Common myeloid progenitor, CD34-positive (primary cell): ENCODE data around the gene ADPRM.

ENCODE experiments used
- CTCF ChIA-PET: fragments of 350-600 bp; sonication (Branson Sonifier 250); formaldehyde crosslinking; loops from one replicate; lab custom pipeline; 2021; ENCODE audit warnings: antibody characterized with exemption; lab: Charles Lee
- POLR2A ChIA-PET: fragments of 350-600 bp; sonication (Branson Sonifier 250); formaldehyde crosslinking; loops from one replicate; lab custom pipeline; 2021; ENCODE audit warnings: antibody characterized with exemption; lab: Charles Lee
- DNase-seq, 3 donors: peaks; one replicate each; pipeline versions ENCODE4 v3.0.0 to v3.0.0-alpha.2; 2013
- H3K27ac ChIP-seq, 2 experiments: 1 replicate in 1 of 2; 2 replicates in 1 of 2; pipeline ENCODE4 v1.7.0; 2013; ENCODE audit warnings: inconsistent platforms in 2 of 2, low read length in 2 of 2, mild to moderate bottlenecking in 2 of 2, low read depth in 1 of 2, moderate library complexity in 1 of 2; ENCODE audit not compliant: severe bottlenecking in 2 of 2, insufficient read depth in 1 of 2, poor library complexity in 1 of 2
- H3K27me3 ChIP-seq, 5 experiments: replicated peaks in 2 of 5; 1 replicate in 3 of 5; 2 replicates in 2 of 5; pipeline versions ENCODE4 v1.6.1 to v1.7.0; 2013; ENCODE audit warnings: low read length in 4 of 5, mild to moderate bottlenecking in 2 of 5, moderate library complexity in 2 of 5, inconsistent platforms in 1 of 5; ENCODE audit not compliant: insufficient read depth in 5 of 5, control insufficient read depth in 4 of 5
- H3K36me3 ChIP-seq, 4 experiments: 1 replicate in 2 of 4; 2 replicates in 2 of 4; pipeline versions ENCODE4 v1.6.1 to v1.7.0; 2013; ENCODE audit warnings: low read length in 3 of 4, control low read depth in 1 of 4, mild to moderate bottlenecking in 1 of 4; ENCODE audit not compliant: control insufficient read depth in 4 of 4, insufficient read depth in 4 of 4
- H3K4me1 ChIP-seq, 4 experiments: 1 replicate in 3 of 4; 2 replicates in 1 of 4; pipeline versions ENCODE4 v1.6.1 to v1.7.1; 2013; ENCODE audit warnings: low read length in 3 of 4, mild to moderate bottlenecking in 3 of 4, control low read depth in 1 of 4, inconsistent platforms in 1 of 4, moderate library complexity in 1 of 4; ENCODE audit not compliant: control insufficient read depth in 4 of 4, insufficient read depth in 4 of 4; ENCODE audit errors: control extremely low read depth in 1 of 4
- H3K4me3 ChIP-seq, 7 experiments: 1 replicate in 4 of 7; 2 replicates in 3 of 7; pipeline versions ENCODE4 v1.5.1 to v1.7.0; 2013; ENCODE audit warnings: mild to moderate bottlenecking in 7 of 7, low read length in 6 of 7, moderate library complexity in 6 of 7, inconsistent platforms in 2 of 7, low read depth in 2 of 7, control low read depth in 1 of 7; ENCODE audit not compliant: insufficient read depth in 4 of 7, control insufficient read depth in 1 of 7; ENCODE audit errors: extremely low read depth in 1 of 7
- H3K9me3 ChIP-seq, 5 experiments: 1 replicate in 4 of 5; 2 replicates in 1 of 5; pipeline versions ENCODE4 v1.6.1 to v1.7.1; 2013; ENCODE audit warnings: low read length in 4 of 5, mild to moderate bottlenecking in 2 of 5, inconsistent platforms in 1 of 5, low read depth in 1 of 5, moderate library complexity in 1 of 5; ENCODE audit not compliant: control insufficient read depth in 4 of 5, insufficient read depth in 2 of 5; ENCODE audit errors: control extremely low read depth in 1 of 5
- WGBS: methylation state at CpG from one replicate; pipeline ENCODE4 v1.1.5; 2013; ENCODE audit not compliant: insufficient coverage; 5-methylcytosine and 5-hydroxymethylcytosine counted together

ADPRM gene

DNA sequence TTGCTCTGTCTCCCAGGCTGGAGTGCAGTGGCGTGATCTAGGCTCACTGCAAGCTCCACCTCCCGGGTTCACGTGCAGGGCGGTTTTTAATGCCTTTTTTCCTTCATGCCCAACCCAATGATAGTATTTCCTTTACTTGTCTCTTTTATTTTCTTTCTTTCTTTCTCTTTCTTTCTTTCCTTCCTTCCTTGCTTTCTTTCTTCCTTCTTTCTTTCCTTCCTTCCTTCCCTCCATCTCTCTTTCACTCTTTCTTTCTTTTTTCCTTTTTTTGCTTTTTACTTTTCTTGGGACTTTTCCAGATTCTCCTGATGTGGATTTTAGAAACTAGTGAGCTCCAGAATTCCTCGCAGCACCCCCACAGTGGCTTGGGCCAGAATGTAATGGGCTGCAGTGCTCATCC, 43.4 kb upstream of the ADPRM start:
- H3K27ac ChIP-seq = no peak overlapping the region
- no peaks in the 10 kb centered on the region for H3K27me3 ChIP-seq
- H3K4me1 ChIP-seq = peaks cover 2 to 15% (median 13%) of the 10 kb centered on the region in 4 experiments
- DNase-seq = no peak
- peaks cover 0 to 5% (median 0%) of the 10 kb centered on the region in 4 experiments for H3K36me3 ChIP-seq
- POLR2A ChIA-PET = interaction anchor here (0.6 kb wide), 1 partner anchor 1344 kb away, joined by 3 read pairs; the partner anchor contains the start of gene ZNF18
- H3K9me3 ChIP-seq = no peaks in the 10 kb centered on the region
- CTCF ChIA-PET = interaction anchor here (1.4 to 2.0 kb wide), 4 partner anchors 11 to 83 kb away, joined by 3 to 10 read pairs (median 4); no protein-coding TSS in a partner anchor
- no peak overlapping the region for H3K4me3 ChIP-seq
- 91% methylated on average over 5 of the region's 5 CpGs for whole genome bisulfite sequencing

DNA sequence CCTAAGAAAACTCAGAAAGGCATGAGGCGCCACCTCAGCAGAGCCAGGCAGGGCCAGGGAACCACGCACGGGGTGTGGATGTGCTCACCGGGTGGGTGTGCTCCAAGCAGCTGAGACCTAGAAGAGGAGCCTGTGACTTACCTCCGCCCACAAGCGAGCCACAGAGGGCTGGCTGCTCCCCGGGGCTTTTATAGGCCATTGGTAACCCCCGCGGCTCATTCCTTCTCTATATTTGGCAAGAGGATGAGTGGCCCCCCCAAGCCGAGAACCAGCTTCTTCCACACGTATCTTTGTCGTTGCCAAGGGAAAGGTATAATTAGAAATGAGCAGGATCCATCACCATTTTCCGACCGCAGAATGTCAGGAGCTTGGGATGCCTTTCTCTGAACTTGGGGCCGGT, 40.2 kb upstream of the ADPRM start, which contains the start of gene MYH3:
TSS of gene MYH3 (minus strand) at position 162 of the 400 bp plus-strand sequence. CDS start 2,245 bp downstream, outside the sequence.
- peaks cover 0 to 12% (median 5%) of the 10 kb centered on the region in 4 experiments for H3K36me3 ChIP-seq
- H3K9me3 ChIP-seq = no peaks in the 10 kb centered on the region
- H3K4me1 ChIP-seq = peaks cover 2 to 15% (median 13%) of the 10 kb centered on the region in 4 experiments
- ChIA-PET CTCF (interaction anchor here (1.1 kb wide), 1 partner anchor 11 kb away, joined by 6 read pairs; no protein-coding TSS in a partner anchor), POLR2A (no interaction called here)
- no peak for DNase-seq
- H3K4me3 ChIP-seq = no peak within 1 kb of the TSS
- H3K27ac ChIP-seq = no peak within 1 kb of the TSS
- 99% methylated on average over 13 of the region's 15 CpGs for WGBS
- H3K27me3 ChIP-seq = no peaks in the 10 kb centered on the region

DNA sequence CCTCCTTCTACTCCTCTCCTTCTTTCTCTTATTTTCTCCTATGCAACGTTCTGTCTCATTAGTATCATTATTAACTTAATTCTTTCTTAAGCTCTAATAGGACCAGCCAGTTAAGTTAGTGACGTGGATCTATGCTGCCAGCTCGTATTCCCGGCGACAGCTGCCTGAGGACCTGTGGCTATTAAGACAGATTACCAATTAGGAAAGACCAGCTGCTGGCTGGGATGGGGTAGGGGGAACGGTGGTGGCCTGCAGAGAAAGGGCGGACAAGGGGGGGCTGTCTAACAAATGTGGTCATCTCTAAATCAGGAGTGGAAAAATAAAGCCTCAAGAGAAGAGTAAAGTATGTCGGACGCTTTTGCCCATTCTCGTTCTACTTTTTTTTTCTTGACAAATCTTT, 39.5 kb upstream of the ADPRM start:
- POLR2A ChIA-PET = no interaction called here
- CTCF ChIA-PET = interaction anchor here (1.1 kb wide), 1 partner anchor 11 kb away, joined by 6 read pairs; no protein-coding TSS in a partner anchor
- WGBS = 97% methylated on average over 7 of the region's 10 CpGs

GRCh38 chr17:10661437-10661836, 36.0 kb upstream of the ADPRM start:
- Histone ChIP-seq H3K27ac (no peak overlapping the region), H3K9me3 (no peaks in the 10 kb centered on the region), H3K4me3 (no peak overlapping the region), H3K36me3 (peaks cover 0 to 12% (median 5%) of the 10 kb centered on the region in 4 experiments), H3K27me3 (no peaks in the 10 kb centered on the region), H3K4me1 (no peaks in the 10 kb centered on the region)
- POLR2A ChIA-PET = no interaction called here
- CTCF ChIA-PET = interaction anchor here (1.2 to 1.8 kb wide), 3 partner anchors 15 to 30 kb away, joined by 3 to 7 read pairs (median 3); no protein-coding TSS in a partner anchor
- no peak for DNase-seq
- WGBS = 95% methylated on average over 10 of the region's 10 CpGs

More for the DNA sequence above, 39.5 kb upstream of the ADPRM start:
- Histone ChIP-seq H3K9me3 (no peaks in the 10 kb centered on the region), H3K4me3 (no peak overlapping the region), H3K27ac (no peak overlapping the region), H3K36me3 (peaks cover 0 to 12% (median 5%) of the 10 kb centered on the region in 4 experiments), H3K4me1 (peaks cover 2 to 13% (median 10%) of the 10 kb centered on the region in 4 experiments), H3K27me3 (no peaks in the 10 kb centered on the region)
- no peak for DNase-seq

DNA sequence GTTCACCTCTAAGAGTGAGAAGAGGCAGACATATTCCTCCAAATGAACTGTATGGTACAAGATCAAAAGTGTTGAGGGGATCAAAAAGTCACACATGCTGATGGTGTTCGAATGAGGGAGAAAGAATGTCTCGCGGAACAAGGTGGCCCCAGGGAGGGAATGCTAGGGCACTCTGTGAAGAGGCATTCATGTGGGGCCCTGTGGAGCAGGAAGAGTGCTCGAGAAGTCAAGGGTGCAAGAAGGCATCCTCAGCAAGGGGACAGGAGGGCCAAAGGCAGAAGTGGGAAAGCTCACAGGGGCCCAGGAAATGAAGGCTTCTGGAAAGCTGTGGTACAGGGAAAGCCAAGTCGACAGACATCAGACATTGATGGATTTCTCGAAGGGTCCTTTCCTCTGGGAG, 34.2 kb upstream of the ADPRM start:
- Histone ChIP-seq H3K9me3 (no peaks in the 10 kb centered on the region), H3K27me3 (no peaks in the 10 kb centered on the region), H3K4me1 (no peaks in the 10 kb centered on the region), H3K4me3 (no peak overlapping the region), H3K27ac (no peak overlapping the region), H3K36me3 (peaks cover 0 to 12% (median 5%) of the 10 kb centered on the region in 4 experiments)
- ChIA-PET POLR2A (no interaction called here), CTCF (interaction anchor here (1.1 kb wide), 1 partner anchor 31 kb away, joined by 4 read pairs; no protein-coding TSS in a partner anchor)
- 89% methylated on average over 5 of the region's 6 CpGs for WGBS
- DNase-seq = no peak

DNA sequence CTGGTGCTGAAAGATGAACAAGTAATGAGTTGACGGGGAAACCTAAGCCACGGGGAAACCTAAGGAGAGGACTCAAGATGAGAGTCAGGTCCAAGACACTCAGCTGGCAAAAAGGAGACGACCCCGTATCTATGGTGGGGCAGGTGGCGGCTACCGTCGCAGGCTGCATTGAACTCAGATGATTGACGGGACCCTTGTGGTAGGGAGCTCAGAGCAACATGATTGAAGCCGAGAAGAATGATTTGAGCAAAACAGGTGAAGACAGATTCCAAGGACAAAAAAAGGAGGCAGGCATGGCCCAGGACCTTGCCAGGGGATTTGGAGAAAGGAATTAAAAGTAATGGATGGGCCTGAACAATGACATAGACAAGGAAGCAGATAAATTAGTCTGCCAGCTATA, 32.8 kb upstream of the ADPRM start:
- Histone ChIP-seq H3K4me1 (no peaks in the 10 kb centered on the region), H3K27me3 (no peaks in the 10 kb centered on the region), H3K36me3 (peaks cover 0 to 9% (median under 1%) of the 10 kb centered on the region in 4 experiments), H3K9me3 (no peaks in the 10 kb centered on the region), H3K27ac (no peak overlapping the region), H3K4me3 (no peak overlapping the region)
- no peak for DNase-seq
- POLR2A ChIA-PET = interaction anchor here (0.6 kb wide), 1 partner anchor 576 kb away, joined by 3 read pairs; no protein-coding TSS in a partner anchor
- 100% methylated on average over 7 of the region's 9 CpGs for WGBS
- CTCF ChIA-PET = interaction anchor here (0.7 to 1.2 kb wide), 5 partner anchors 10 to 17 kb away, joined by 3 to 8 read pairs (median 3); no protein-coding TSS in a partner anchor

- Histone ChIP-seq H3K27me3 (no peaks in the 10 kb centered on the region), H3K27ac (no peak overlapping the region), H3K4me1 (no peaks in the 10 kb centered on the region), H3K36me3 (peaks cover 0 to under 1% (median 0%) of the 10 kb centered on the region in 4 experiments), H3K4me3 (no peak overlapping the region), H3K9me3 (no peaks in the 10 kb centered on the region)
- POLR2A ChIA-PET = no interaction called here
- no peak for DNase-seq
- CTCF ChIA-PET = no interaction called here
- no CpG with 5 or more reads among the region's 5 CpGs for WGBS
Observed at GRCh38 chr17:10666906-10667305, 30.5 kb upstream of the ADPRM start.
